HG03108 (cell line): ENCODE measurements around the gene CCDC78.
"Not testable (repeated sequence)": the region's sequence is repeated elsewhere in the genome, so short reads cannot be mapped to it uniquely, and the experiment has no call there.

Experiments used
- ATAC-seq: cut with Tn5 transposase; IDR thresholded peaks from one replicate; pipeline ENCODE4 v1.9.1; 2021; ENCODE audit warnings: moderate library complexity; ENCODE audit not compliant: unreplicated experiment

CCDC78 gene

GRCh38 chr16:695355-696089 lies 30.7 kb downstream of the CCDC78 start:
- no peak for ATAC-seq

- no peak for ATAC-seq
These were observed 31.3 kb downstream of the CCDC78 start for GRCh38 chr16:694863-695354.

GRCh38 chr16:694187-694862 lies 31.9 kb downstream of the CCDC78 start:
- no peak for ATAC-seq

- no peak for ATAC-seq
These were observed 32.5 kb downstream of the CCDC78 start for GRCh38 chr16:693766-694165.

- ATAC-seq = no peak
These were observed 32.9 kb downstream of the CCDC78 start for GRCh38 chr16:693364-693763.

- ATAC-seq = no peak
These were observed 33.7 kb downstream of the CCDC78 start for GRCh38 chr16:692356-693108.

GRCh38 chr16:691242-691641 lies 35.0 kb downstream of the CCDC78 start:
- not testable (repeated sequence) for ATAC-seq

GRCh38 chr16:689175-689897 lies 36.9 kb downstream of the CCDC78 start:
- no peak for ATAC-seq

- no peak for ATAC-seq
These were observed 38.7 kb downstream of the CCDC78 start for GRCh38 chr16:687499-687898.

GRCh38 chr16:686459-687260 lies 39.6 kb downstream of the CCDC78 start:
- no peak for ATAC-seq

GRCh38 chr16:685967-686366 lies 40.3 kb downstream of the CCDC78 start:
- no peak for ATAC-seq

- no peak for ATAC-seq
These were observed 41.1 kb downstream of the CCDC78 start for GRCh38 chr16:684961-685696.

- ATAC-seq = peak; percentile 64
These were observed 42.0 kb downstream of the CCDC78 start, which contains the start of gene JMJD8 for GRCh38 chr16:684071-684794. Gene JMJD8 (minus strand): TSS chr16:684334. CDS start chr16:684319, 15 bp downstream.

- no peak for ATAC-seq
These were observed 42.7 kb downstream of the CCDC78 start for GRCh38 chr16:683396-684070.

GRCh38 chr16:682493-683395 lies 43.5 kb downstream of the CCDC78 start:
- no peak for ATAC-seq

- ATAC-seq = no peak
These were observed 44.4 kb downstream of the CCDC78 start for GRCh38 chr16:681746-682427.
